ENCODE data around the gene ADCY2.

The ADCY2 gene

DNA sequence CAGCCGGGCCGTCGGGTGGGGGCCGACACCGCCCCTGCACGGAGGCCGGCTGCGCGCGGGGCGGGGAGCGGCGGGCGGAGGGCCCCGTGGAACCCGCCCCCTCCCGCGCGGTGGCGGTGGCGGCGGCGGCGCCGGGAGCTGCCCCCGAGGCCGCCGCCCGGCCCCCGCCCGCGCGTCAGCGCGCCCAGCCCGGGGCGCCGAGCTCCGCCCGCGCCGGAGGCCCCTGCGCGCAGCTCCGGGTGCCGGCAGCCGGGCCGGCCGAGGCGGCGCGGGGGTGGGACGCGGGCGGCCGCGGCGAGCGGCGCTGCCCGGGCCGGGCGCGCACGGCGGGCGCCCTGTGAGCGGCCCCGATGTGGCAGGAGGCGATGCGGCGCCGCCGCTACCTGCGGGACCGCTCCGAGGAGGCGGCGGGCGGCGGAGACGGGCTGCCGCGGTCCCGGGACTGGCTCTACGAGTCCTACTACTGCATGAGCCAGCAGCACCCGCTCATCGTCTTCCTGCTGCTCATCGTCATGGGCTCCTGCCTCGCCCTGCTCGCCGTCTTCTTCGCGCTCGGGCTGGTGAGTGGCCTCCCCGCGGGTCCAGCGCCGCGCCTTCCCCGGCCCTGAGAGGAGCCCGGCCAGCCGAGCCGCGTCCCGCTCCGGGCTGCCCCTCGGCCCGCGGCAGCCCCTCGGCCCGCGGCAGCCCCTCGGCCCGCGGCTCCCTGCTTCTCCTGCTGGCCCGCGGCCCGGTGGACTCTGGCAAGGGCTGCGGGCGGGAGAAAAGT, at the start of gene ADCY2:
Gene ADCY2 (plus strand): TSS at position 192 of the 766 bp plus-strand sequence. CDS start 159 bp downstream, at position 351.
- TF ChIP-seq, protein P1, sequence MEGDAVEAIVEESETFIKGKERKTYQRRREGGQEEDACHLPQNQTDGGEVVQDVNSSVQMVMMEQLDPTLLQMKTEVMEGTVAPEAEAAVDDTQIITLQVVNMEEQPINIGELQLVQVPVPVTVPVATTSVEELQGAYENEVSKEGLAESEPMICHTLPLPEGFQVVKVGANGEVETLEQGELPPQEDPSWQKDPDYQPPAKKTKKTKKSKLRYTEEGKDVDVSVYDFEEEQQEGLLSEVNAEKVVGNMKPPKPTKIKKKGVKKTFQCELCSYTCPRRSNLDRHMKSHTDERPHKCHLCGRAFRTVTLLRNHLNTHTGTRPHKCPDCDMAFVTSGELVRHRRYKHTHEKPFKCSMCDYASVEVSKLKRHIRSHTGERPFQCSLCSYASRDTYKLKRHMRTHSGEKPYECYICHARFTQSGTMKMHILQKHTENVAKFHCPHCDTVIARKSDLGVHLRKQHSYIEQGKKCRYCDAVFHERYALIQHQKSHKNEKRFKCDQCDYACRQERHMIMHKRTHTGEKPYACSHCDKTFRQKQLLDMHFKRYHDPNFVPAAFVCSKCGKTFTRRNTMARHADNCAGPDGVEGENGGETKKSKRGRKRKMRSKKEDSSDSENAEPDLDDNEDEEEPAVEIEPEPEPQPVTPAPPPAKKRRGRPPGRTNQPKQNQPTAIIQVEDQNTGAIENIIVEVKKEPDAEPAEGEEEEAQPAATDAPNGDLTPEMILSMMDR (IDR thresholded peaks at IDR 0.05; ENCODE audit: insufficient read depth, missing control alignments), result no peak
- FAIRE-seq (no peak), DNase-seq (ENCODE audit: insufficient read length, low spot score) (no peak)

DNA sequence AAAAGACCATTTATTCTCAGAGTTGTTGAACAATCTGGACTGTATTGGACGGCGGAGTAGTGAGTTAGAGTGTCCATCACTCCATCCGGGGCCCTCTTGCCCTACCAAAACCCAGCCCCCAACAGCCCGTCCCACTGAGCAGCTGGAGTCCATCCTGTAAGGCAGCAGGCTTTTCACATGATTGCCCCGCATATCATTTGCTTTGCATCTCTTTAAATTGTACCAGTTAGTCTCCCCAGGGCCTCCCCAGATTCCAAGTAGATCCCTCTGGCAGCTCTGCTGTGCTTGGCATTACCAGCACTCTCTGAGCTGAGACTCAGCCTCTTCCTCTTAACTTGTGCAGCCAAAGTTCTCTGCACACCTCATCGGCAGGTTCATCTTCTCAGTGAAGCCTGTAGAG, 48.6 kb upstream of the ADCY2 start:
- DNase-seq (ENCODE audit: insufficient read length, low spot score) (no peak), FAIRE-seq (no peak)
- TF ChIP-seq, protein P1 (IDR thresholded peaks at IDR 0.05; ENCODE audit: insufficient read depth, missing control alignments), result no peak

DNA sequence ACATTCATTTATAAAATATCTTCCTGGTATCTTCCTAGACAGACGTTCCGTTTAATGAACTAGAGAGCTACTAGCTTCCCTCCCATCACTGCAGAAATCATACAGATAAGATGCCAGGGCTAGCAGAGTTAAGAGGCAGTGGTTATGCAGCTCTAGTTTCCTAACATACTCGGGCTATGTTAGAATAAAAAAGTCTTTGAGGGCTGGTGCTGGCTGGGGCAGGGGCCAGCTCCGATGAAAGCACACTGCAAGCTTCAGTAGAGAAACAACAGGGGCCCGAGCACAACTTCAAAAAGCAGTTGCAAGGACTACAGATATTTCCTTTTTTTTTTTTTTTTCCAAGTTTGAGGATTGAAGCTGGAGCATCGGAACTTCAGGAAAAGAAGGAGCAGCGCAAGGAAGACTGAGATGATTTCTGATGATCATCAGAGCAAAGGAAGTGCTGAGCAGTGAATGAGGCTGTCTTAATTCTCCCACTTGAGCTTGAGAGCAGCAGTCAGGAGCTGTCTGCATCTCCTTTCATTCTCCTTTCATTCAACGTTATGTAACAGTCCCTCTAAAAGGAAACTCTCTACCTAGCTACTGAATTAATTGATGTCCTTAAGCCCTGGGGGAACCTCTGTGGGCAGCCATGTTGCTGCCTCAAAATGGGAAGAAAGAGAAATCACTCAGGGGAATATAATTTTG, 47.6 kb upstream of the ADCY2 start:
- no peak for DNase-seq (ENCODE audit: insufficient read length, low spot score)
- TF ChIP-seq, protein P1 (IDR thresholded peaks at IDR 0.05; ENCODE audit: insufficient read depth, missing control alignments), result no peak
- FAIRE-seq, result no peak

DNA sequence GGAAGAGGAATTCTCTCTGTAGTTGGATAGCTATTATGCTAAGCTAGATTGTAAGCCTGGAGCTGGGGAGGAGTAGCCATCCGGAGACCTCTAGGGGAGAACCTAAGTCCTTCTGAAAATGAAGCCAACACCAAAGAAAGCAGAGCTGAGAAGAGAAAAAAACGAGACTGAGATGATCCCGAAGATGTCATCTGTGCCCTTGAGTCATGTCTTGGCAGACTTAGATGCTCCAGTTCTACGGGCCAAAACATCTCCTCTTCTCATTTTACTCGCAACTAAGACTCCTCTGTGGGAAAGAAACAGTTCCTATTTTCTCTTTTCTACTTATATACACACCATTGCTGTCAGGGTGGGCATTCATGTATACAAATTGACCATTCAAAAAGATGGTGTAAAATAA, 34.3 kb upstream of the ADCY2 start:
- TF ChIP-seq, protein P1 (IDR thresholded peaks at IDR 0.05; ENCODE audit: insufficient read depth, missing control alignments), result no peak
- FAIRE-seq (no peak), DNase-seq (ENCODE audit: insufficient read length, low spot score) (no peak)

DNA sequence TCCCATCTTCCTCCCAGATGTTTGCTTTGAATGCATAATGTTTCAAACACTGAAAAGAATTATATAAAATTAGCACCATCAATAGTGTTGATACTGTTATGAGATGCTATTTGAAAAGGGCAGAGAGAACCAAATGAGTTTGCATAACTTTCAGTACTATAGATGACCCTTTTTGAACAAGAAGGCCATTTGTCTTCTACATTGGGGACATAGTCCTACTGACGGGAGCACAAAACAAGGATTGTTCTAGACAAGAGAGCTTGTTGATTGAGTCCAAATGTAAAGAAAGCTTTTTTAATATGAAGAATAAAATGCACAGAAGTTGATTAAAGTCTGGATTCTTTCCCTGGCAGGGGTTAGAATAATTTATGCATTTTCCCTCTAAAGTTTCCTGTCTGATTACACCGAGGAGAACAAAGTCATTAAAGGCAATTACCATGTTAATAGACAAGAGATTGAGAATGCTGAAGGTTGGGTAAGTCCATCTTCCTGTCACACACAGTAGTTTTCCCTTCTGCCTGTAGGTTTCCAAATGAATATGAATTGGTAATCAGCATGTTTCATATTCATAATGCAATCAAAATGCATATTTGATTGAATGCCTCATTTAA, 32.8 kb upstream of the ADCY2 start:
- TF ChIP-seq, protein P1 (IDR thresholded peaks at IDR 0.05; ENCODE audit: insufficient read depth, missing control alignments), result no peak
- FAIRE-seq (no peak), DNase-seq (ENCODE audit: insufficient read length, low spot score) (no peak)

DNA sequence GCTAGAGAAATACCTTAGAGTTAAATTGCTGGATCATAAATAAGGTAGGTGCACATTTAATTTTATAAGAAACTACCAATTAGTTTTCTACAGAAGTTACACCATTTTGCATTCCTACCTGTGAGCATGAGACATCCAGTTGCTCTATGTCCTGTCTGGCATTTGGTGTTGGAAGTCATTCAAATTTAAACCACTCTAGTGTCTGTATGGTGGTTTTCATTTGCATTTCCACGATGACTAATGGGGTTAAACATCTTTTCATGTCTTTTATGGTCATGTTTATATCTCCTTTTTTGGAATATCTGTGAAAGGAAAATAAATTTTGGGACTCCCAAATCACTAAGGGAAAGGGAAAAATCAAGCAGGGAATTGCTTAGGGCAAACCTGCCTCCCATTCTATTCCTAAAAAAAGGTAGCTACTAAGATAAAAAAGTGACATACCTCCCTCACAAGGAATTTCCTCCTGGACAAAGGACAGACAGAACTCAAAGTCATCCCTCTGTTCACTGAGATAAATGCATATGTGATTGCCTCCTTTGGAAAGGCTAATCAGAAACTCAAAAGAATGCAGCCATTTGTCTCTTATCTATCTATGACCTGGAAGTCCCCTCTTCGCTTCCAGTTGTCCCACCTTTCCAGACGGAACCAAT, 31.6 kb upstream of the ADCY2 start:
- FAIRE-seq (no peak), DNase-seq (ENCODE audit: insufficient read length, low spot score) (no peak)
- TF ChIP-seq, protein P1 (IDR thresholded peaks at IDR 0.05; ENCODE audit: insufficient read depth, missing control alignments), result no peak
